Measurements from ENCODE around the gene LMX1B.
"Not testable (repeated sequence)": the region's sequence is repeated elsewhere in the genome, so short reads cannot be mapped to it uniquely, and the experiment has no call there.

DNA sequence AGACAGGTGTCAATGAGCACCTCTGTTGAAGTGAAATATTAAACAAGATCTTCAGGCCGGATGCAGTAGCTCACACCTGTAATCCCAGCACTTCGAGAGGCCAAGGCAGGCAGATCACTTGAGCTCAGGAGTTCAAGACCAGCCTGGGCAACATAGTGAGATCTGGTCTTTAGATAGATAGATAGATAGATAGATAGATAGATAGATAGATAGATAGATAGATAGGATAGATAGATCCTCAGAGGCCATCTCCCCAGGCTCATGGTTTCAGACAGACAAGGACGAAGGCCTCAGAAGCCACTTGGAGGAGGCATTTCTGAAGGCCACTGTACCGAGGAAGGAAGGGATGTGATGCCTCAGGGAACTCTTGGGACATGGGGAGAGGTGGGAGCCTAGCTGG is 42.5 kb downstream of the LMX1B start:
- TF ChIP-seq, protein P1, sequence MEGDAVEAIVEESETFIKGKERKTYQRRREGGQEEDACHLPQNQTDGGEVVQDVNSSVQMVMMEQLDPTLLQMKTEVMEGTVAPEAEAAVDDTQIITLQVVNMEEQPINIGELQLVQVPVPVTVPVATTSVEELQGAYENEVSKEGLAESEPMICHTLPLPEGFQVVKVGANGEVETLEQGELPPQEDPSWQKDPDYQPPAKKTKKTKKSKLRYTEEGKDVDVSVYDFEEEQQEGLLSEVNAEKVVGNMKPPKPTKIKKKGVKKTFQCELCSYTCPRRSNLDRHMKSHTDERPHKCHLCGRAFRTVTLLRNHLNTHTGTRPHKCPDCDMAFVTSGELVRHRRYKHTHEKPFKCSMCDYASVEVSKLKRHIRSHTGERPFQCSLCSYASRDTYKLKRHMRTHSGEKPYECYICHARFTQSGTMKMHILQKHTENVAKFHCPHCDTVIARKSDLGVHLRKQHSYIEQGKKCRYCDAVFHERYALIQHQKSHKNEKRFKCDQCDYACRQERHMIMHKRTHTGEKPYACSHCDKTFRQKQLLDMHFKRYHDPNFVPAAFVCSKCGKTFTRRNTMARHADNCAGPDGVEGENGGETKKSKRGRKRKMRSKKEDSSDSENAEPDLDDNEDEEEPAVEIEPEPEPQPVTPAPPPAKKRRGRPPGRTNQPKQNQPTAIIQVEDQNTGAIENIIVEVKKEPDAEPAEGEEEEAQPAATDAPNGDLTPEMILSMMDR (IDR thresholded peaks at IDR 0.05 in 8 of 11, conservative IDR thresholded peaks at IDR 0.05 in 3 of 11), result not testable (repeated sequence)
- TF ChIP-seq POLR2A, POLR2AphosphoS5 (IDR thresholded peaks at IDR 0.05): not testable (repeated sequence)

Measured in spleen (tissue), 7 donors.